GM12891 (cell line): ENCODE results near the gene SLC25A47.

Experiments
- PAX5 ChIP-seq: IDR thresholded peaks from 2 replicates; pipeline ENCODE4 v1.6.1; 2011; ENCODE audit warnings: low read length, moderate library complexity, mild to moderate bottlenecking; ENCODE audit not compliant: insufficient read depth, severe bottlenecking
- POLR2A ChIP-seq: IDR thresholded peaks from 2 replicates; pipeline ENCODE4 v1.6.1; 2011; ENCODE audit warnings: low read depth, low read length, control low read depth
- POLR2AphosphoS5 ChIP-seq: IDR thresholded peaks from 2 replicates; pipeline ENCODE4 v1.6.1; 2011; ENCODE audit warnings: low read depth, low read length, control low read depth
- POU2F2 ChIP-seq: IDR thresholded peaks from 2 replicates; pipeline ENCODE4 v1.6.1; 2011; ENCODE audit warnings: low read depth, mild to moderate bottlenecking, control low read depth, low read length, moderate library complexity
- SPI1 ChIP-seq: IDR thresholded peaks from 2 replicates; pipeline ENCODE4 v1.6.1; 2011; ENCODE audit warnings: low read depth, low read length, control low read depth
- TAF1 ChIP-seq: IDR thresholded peaks from 2 replicates; pipeline ENCODE4 v1.6.1; 2011; ENCODE audit warnings: low read depth, low read length, control low read depth

DNA sequence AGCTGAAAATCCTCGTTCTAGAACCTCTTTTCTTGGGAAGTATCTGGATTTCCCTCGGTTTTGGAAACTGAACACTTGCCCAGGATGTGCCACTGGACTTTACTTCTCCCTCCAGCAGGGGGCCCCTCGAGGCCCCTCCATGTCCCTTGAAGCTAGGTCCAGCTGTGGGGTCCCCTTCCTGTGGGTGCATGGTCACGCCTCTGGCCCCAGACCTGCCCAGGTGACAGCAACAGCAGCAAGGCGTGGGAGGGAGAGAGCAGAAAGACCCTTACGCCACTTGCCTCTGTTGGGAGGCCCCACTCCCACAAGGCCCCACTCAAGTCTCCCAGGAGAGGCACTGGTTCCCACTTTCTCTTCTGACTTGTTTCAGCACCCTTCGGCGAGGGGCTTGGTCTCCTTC is 20.0 kb upstream of the SLC25A47 start:
- TF ChIP-seq POLR2A, result no peak
- no peak for TF ChIP-seq POLR2AphosphoS5
- TF ChIP-seq PAX5, result no peak
- TF ChIP-seq TAF1, result no peak
- TF ChIP-seq SPI1, result no peak
- no peak for TF ChIP-seq POU2F2
